BLaER1 (cell line): Measurements from ENCODE around the gene CDKN1B.

Experiments
- H3K27ac ChIP-seq: shearing (Covaris generic); formaldehyde crosslinking; 2 replicates; pipeline ENCODE4 v1.8.1; 2022
- H3K27me3 ChIP-seq: shearing (Covaris generic); formaldehyde crosslinking; 2 replicates; pipeline ENCODE4 v1.8.1; 2022
- H3K36me3 ChIP-seq: shearing (Covaris generic); formaldehyde crosslinking; 2 replicates; pipeline ENCODE4 v1.8.1; 2022
- H3K4me1 ChIP-seq: shearing (Covaris generic); formaldehyde crosslinking; 2 replicates; pipeline ENCODE4 v1.8.1; 2022
- H3K4me2 ChIP-seq: shearing (Covaris generic); formaldehyde crosslinking; 2 replicates; pipeline ENCODE4 v1.8.1; 2022
- H3K4me3 ChIP-seq: shearing (Covaris generic); formaldehyde crosslinking; 2 replicates; pipeline ENCODE4 v1.8.1; 2022
- H3K9ac ChIP-seq: shearing (Covaris generic); formaldehyde crosslinking; 2 replicates; pipeline ENCODE4 v1.8.1; 2022
- H3K9me3 ChIP-seq: shearing (Covaris generic); formaldehyde crosslinking; 2 replicates; pipeline ENCODE4 v1.8.1; 2022
- H4K20me1 ChIP-seq: shearing (Covaris generic); formaldehyde crosslinking; 2 replicates; pipeline ENCODE4 v1.8.1; 2022
- Cebpa-rat ChIP-seq: shearing (Covaris generic); IDR thresholded peaks from 2 replicates; pipeline ENCODE4 v1.8.1; 2022

CDKN1B gene

DNA sequence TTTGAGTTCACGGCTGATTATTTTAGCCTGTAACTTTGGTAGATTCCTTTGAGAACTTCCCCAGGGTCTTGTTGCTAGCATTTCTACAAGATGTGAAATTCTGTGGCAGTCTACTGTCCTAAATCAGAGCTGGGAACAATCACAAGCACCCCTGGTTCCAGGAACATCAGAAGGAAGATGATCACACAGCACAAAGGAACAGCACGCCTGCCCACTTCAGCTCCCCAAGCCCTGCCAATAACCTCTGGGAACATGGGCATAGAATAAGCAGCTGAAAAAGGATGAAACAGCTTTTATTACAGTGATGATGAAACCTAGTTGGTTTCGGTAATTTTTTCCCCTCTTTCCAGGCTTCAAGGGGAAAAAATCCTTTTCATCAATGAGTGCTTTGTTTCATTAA is 33.4 kb upstream of the CDKN1B start:
- no peak for TF ChIP-seq Cebpa-rat
- Histone ChIP-seq H3K4me1 (no peaks in the 10 kb centered on the region), H3K27ac (no peak overlapping the region), H3K9ac (no peak overlapping the region), H4K20me1 (no peaks in the 10 kb centered on the region), H3K9me3 (no peaks in the 10 kb centered on the region), H3K36me3 (no peaks in the 10 kb centered on the region), H3K27me3 (no peaks in the 10 kb centered on the region), H3K4me2 (no peak overlapping the region), H3K4me3 (no peak overlapping the region)

GRCh38 chr12:12684375-12685106 is 32.6 kb upstream of the CDKN1B start:
- Histone ChIP-seq H3K9me3 (no peaks in the 10 kb centered on the region), H3K4me2 (no peak overlapping the region), H3K9ac (no peak overlapping the region), H3K27me3 (no peaks in the 10 kb centered on the region), H3K27ac (no peak overlapping the region), H3K4me3 (no peak overlapping the region), H3K36me3 (no peaks in the 10 kb centered on the region), H4K20me1 (no peaks in the 10 kb centered on the region), H3K4me1 (no peaks in the 10 kb centered on the region)
- no peak for TF ChIP-seq Cebpa-rat

DNA sequence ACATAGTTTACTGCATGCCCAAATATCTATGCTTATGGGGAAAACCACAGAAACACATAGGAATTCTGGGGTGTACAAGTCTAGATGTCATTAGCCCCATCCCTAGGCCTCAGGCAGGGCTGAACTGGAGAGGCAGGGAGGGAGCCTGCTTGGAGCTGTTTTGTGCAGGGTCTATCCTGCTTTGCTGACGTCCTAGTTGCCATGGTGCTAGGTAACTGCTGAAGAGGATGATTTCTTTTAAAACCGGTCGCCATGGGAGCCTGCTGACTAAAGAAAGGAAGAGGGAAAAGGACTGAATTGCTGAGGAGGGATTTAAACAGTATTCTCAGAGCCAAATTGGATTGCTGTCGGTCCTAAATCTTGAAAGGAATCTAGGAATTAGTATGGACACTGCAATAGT is 31.9 kb upstream of the CDKN1B start:
- Histone ChIP-seq H3K4me3 (no peak overlapping the region), H4K20me1 (no peaks in the 10 kb centered on the region), H3K27me3 (no peaks in the 10 kb centered on the region), H3K9ac (no peak overlapping the region), H3K9me3 (no peaks in the 10 kb centered on the region), H3K36me3 (no peaks in the 10 kb centered on the region), H3K4me1 (no peaks in the 10 kb centered on the region), H3K4me2 (no peak overlapping the region), H3K27ac (no peak overlapping the region)
- TF ChIP-seq Cebpa-rat = no peak

- no peak for TF ChIP-seq Cebpa-rat
- Histone ChIP-seq H3K27me3 (no peaks in the 10 kb centered on the region), H4K20me1 (no peaks in the 10 kb centered on the region), H3K4me3 (no peak overlapping the region), H3K27ac (no peak overlapping the region), H3K9ac (no peak overlapping the region), H3K9me3 (no peaks in the 10 kb centered on the region), H3K36me3 (no peaks in the 10 kb centered on the region), H3K4me1 (no peaks in the 10 kb centered on the region), H3K4me2 (no peak overlapping the region)
These were observed 30.7 kb upstream of the CDKN1B start for GRCh38 chr12:12686472-12686871.

DNA sequence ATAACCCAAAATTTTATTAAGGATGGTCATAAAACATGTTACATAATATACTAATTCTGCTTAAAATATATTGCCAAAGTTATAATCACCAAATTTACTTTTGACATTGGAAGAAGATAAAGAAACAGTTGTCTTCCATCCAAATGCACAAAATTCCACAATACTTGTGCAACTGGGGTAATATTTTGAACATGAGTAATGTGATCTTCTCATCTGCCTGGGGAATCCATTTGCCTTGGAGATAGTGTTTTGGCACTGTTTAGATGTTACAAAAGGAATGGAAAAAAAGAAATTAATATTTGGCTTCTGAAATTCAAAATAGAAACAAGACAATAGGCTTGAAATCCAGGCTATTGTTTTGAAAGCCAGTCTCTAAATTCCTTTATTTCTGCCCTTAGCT is 30.2 kb upstream of the CDKN1B start:
- Histone ChIP-seq H4K20me1 (no peaks in the 10 kb centered on the region), H3K9ac (no peak overlapping the region), H3K27me3 (no peaks in the 10 kb centered on the region), H3K4me3 (no peak overlapping the region), H3K4me1 (no peaks in the 10 kb centered on the region), H3K27ac (no peak overlapping the region), H3K4me2 (no peak overlapping the region), H3K9me3 (no peaks in the 10 kb centered on the region), H3K36me3 (no peaks in the 10 kb centered on the region)
- no peak for TF ChIP-seq Cebpa-rat

- no peak overlapping the region for H3K27ac ChIP-seq
- TF ChIP-seq Cebpa-rat = no peak
- H3K36me3 ChIP-seq = no peaks in the 10 kb centered on the region
- H4K20me1 ChIP-seq = no peaks in the 10 kb centered on the region
- no peaks in the 10 kb centered on the region for H3K9me3 ChIP-seq
- no peak overlapping the region for H3K4me3 ChIP-seq
- H3K27me3 ChIP-seq = no peaks in the 10 kb centered on the region
- no peaks in the 10 kb centered on the region for H3K4me1 ChIP-seq
- no peak overlapping the region for H3K9ac ChIP-seq
- no peak overlapping the region for H3K4me2 ChIP-seq
These were observed 27.4 kb upstream of the CDKN1B start for GRCh38 chr12:12689647-12690300.

- TF ChIP-seq Cebpa-rat = no peak
- no peak overlapping the region for H3K4me3 ChIP-seq
- peaks cover 7% of the 10 kb centered on the region for H3K4me1 ChIP-seq
- H3K4me2 ChIP-seq = no peak overlapping the region
- H4K20me1 ChIP-seq = no peaks in the 10 kb centered on the region
- H3K36me3 ChIP-seq = no peaks in the 10 kb centered on the region
- H3K27ac ChIP-seq = no peak overlapping the region
- H3K27me3 ChIP-seq = no peaks in the 10 kb centered on the region
- H3K9ac ChIP-seq = no peak overlapping the region
- H3K9me3 ChIP-seq = no peaks in the 10 kb centered on the region
These were observed 25.6 kb upstream of the CDKN1B start for GRCh38 chr12:12691549-12691948.

- H3K27ac ChIP-seq = no peak overlapping the region
- H3K9ac ChIP-seq = no peak overlapping the region
- H3K9me3 ChIP-seq = no peaks in the 10 kb centered on the region
- no peak overlapping the region for H3K4me2 ChIP-seq
- peaks cover 19% of the 10 kb centered on the region for H3K4me1 ChIP-seq
- no peak for TF ChIP-seq Cebpa-rat
- H4K20me1 ChIP-seq = no peaks in the 10 kb centered on the region
- no peaks in the 10 kb centered on the region for H3K36me3 ChIP-seq
- no peak overlapping the region for H3K4me3 ChIP-seq
- H3K27me3 ChIP-seq = no peaks in the 10 kb centered on the region
These were observed 24.0 kb upstream of the CDKN1B start for GRCh38 chr12:12693111-12693671.

DNA sequence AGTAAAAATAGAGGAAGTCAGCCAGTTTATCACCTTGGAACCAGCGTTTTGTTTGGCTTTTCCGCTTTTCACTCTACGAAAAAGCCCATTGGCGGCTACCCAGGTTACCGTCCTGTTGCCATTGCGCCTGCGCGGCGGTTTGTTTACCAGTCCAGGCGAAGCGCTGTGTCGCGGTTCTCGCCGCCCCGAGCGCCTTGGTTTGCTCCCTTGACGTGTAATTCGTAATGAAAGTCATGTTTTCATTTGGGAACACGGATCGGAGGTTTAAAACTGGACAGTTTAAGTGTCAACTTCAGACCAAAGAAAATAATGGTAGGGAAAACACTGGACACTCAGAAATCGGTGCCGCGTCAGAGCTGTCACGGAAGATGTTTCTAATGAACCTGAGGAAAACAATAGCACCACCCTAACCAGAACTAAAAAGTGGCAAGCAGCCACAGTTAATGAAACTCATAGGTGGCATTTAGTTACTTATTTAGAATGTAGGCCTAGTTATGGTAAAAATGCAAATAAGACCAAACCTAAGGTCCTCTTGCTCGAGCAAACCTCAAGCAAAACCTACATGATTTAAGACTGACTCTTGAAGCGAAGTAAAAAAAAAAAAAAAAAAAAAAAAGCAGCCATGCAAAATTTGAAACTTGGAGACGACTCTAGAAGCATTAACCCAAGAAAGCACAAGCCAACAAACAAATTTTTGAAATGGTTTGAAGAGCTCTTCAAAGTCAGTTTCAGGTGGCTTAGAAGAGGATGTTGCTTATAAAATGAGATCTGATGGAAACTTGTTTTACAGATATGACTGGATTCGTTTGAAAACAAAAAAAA is 20.4 kb upstream of the CDKN1B start:
- Histone ChIP-seq H3K9ac (peak overlapping the region; percentile 81), H3K36me3 (no peaks in the 10 kb centered on the region), H3K4me2 (peak overlapping the region; percentile 78), H3K4me3 (peak overlapping the region; percentile 68), H3K9me3 (no peaks in the 10 kb centered on the region), H3K27ac (peak overlapping the region; percentile 88), H4K20me1 (no peaks in the 10 kb centered on the region), H3K27me3 (no peaks in the 10 kb centered on the region), H3K4me1 (peaks cover 19% of the 10 kb centered on the region)
- no peak for TF ChIP-seq Cebpa-rat

DNA sequence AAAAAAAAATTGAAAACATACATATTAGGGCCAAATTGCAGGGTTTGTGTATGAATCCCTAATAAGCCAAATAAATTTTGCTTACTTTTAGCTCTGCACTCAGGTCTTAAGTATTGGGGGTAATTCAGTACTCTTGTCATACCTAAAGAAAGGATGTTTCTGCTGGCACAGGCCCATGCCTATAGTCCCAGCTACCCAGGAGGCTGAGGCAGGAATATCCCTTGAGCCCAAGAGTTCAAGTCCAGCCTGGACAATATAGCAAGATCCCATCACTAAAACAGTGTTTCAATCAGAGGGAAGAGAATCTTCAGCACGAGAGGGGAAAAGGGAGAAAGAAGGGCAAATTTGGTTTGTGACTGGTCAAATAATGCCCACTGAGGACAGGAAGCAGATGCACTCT is 17.8 kb upstream of the CDKN1B start:
- Histone ChIP-seq H3K9me3 (no peaks in the 10 kb centered on the region), H3K4me3 (no peak overlapping the region), H3K36me3 (no peaks in the 10 kb centered on the region), H3K4me2 (no peak overlapping the region), H3K4me1 (peaks cover 28% of the 10 kb centered on the region), H3K27ac (no peak overlapping the region), H4K20me1 (no peaks in the 10 kb centered on the region), H3K27me3 (no peaks in the 10 kb centered on the region), H3K9ac (no peak overlapping the region)
- no peak for TF ChIP-seq Cebpa-rat
